ENCODE results near the gene IKZF3.
A peak's percentile ranks its signal among the peaks of the same experiment; 100 is the strongest.

The IKZF3 gene

GRCh38 chr17:39818358-39819000, 45.6 kb downstream of the IKZF3 start:
- H3K4me3 ChIP-seq (ENCODE audit: control insufficient read depth in 1 of 7, extremely low read depth in 1 of 7, insufficient read depth in 4 of 7, low read depth in 2 of 7, low read length in 6 of 7) = no peak overlapping the region
- H3K4me1 ChIP-seq (ENCODE audit: control extremely low read depth in 1 of 4, control insufficient read depth in 4 of 4, insufficient read depth in 4 of 4, low read length in 3 of 4) = peaks cover 0 to 5% (median 4%) of the 10 kb centered on the region in 4 experiments
- peaks cover 0 to 4% (median 2%) of the 10 kb centered on the region in 5 experiments for H3K9me3 ChIP-seq (ENCODE audit: control extremely low read depth in 1 of 5, control insufficient read depth in 4 of 5, insufficient read depth in 2 of 5, low read depth in 1 of 5, low read length in 4 of 5)
- H3K27me3 ChIP-seq (replicated peaks in 2 of 5; ENCODE audit: control insufficient read depth in 4 of 5, insufficient read depth in 5 of 5, low read length in 4 of 5) = peaks cover 0 to 3% (median 0%) of the 10 kb centered on the region in 5 experiments
- no peak overlapping the region for H3K27ac ChIP-seq (ENCODE audit: insufficient read depth in 1 of 2, low read depth in 1 of 2, low read length in 2 of 2, poor library complexity in 1 of 2, severe bottlenecking in 2 of 2)
- WGBS (ENCODE audit: insufficient coverage) = 99% methylated on average over 7 of the region's 9 CpGs
- CTCF ChIA-PET = interaction anchor here (1.8 kb wide), 1 partner anchor 64 kb away, joined by 4 read pairs; no protein-coding TSS in a partner anchor
- POLR2A ChIA-PET = no interaction called here
- DNase-seq = no peak
- H3K36me3 ChIP-seq (ENCODE audit: control insufficient read depth in 4 of 4, insufficient read depth in 4 of 4, low read length in 3 of 4) = no peaks in the 10 kb centered on the region

- ChIA-PET CTCF (no interaction called here), POLR2A (no interaction called here)
- peaks cover 0 to 5% (median 4%) of the 10 kb centered on the region in 4 experiments for H3K4me1 ChIP-seq (ENCODE audit: control extremely low read depth in 1 of 4, control insufficient read depth in 4 of 4, insufficient read depth in 4 of 4, low read length in 3 of 4)
- no peak overlapping the region for H3K4me3 ChIP-seq (ENCODE audit: control insufficient read depth in 1 of 7, extremely low read depth in 1 of 7, insufficient read depth in 4 of 7, low read depth in 2 of 7, low read length in 6 of 7)
- H3K36me3 ChIP-seq (ENCODE audit: control insufficient read depth in 4 of 4, insufficient read depth in 4 of 4, low read length in 3 of 4) = no peaks in the 10 kb centered on the region
- DNase-seq = no peak
- H3K27me3 ChIP-seq (replicated peaks in 2 of 5; ENCODE audit: control insufficient read depth in 4 of 5, insufficient read depth in 5 of 5, low read length in 4 of 5) = peaks cover 0 to 7% (median 3%) of the 10 kb centered on the region in 5 experiments
- no peaks in the 10 kb centered on the region for H3K9me3 ChIP-seq (ENCODE audit: control extremely low read depth in 1 of 5, control insufficient read depth in 4 of 5, insufficient read depth in 2 of 5, low read depth in 1 of 5, low read length in 4 of 5)
- no peak overlapping the region for H3K27ac ChIP-seq (ENCODE audit: insufficient read depth in 1 of 2, low read depth in 1 of 2, low read length in 2 of 2, poor library complexity in 1 of 2, severe bottlenecking in 2 of 2)
Observed at GRCh38 chr17:39816272-39816671, 47.8 kb downstream of the IKZF3 start.

DNA sequence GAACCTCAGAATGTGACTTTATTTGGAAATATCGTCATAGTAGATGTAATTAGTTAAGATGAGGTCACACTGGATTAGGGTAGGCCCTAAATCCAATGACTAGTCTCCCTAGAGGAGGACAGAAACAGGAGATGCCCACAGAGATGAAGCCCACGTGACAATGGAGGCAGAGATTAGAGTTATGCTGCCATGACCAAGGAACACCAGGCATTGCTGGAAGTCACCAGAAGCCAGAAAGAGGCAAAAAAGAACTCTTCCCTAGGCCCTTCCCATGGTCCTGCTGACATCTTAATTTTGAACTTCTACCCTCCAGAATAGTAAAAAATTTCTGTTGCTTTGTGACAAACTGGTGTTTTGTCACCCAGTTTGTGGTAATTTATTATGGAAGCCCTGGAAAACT, 49.6 kb downstream of the IKZF3 start:
- DNase-seq = no peak
- Histone ChIP-seq H3K27me3 (replicated peaks in 2 of 5; ENCODE audit: control insufficient read depth in 4 of 5, insufficient read depth in 5 of 5, low read length in 4 of 5) (peaks cover 0 to 7% (median 3%) of the 10 kb centered on the region in 5 experiments), H3K27ac (ENCODE audit: insufficient read depth in 1 of 2, low read depth in 1 of 2, low read length in 2 of 2, poor library complexity in 1 of 2, severe bottlenecking in 2 of 2) (no peak overlapping the region), H3K36me3 (ENCODE audit: control insufficient read depth in 4 of 4, insufficient read depth in 4 of 4, low read length in 3 of 4) (no peaks in the 10 kb centered on the region), H3K9me3 (ENCODE audit: control extremely low read depth in 1 of 5, control insufficient read depth in 4 of 5, insufficient read depth in 2 of 5, low read depth in 1 of 5, low read length in 4 of 5) (no peaks in the 10 kb centered on the region), H3K4me3 (ENCODE audit: control insufficient read depth in 1 of 7, extremely low read depth in 1 of 7, insufficient read depth in 4 of 7, low read depth in 2 of 7, low read length in 6 of 7) (no peak overlapping the region), H3K4me1 (ENCODE audit: control extremely low read depth in 1 of 4, control insufficient read depth in 4 of 4, insufficient read depth in 4 of 4, low read length in 3 of 4) (peaks cover 0 to 5% (median 4%) of the 10 kb centered on the region in 4 experiments)
- WGBS (ENCODE audit: insufficient coverage) = 100% methylated on average over 2 of the region's 2 CpGs
- CTCF ChIA-PET = no interaction called here
- POLR2A ChIA-PET = no interaction called here

DNA sequence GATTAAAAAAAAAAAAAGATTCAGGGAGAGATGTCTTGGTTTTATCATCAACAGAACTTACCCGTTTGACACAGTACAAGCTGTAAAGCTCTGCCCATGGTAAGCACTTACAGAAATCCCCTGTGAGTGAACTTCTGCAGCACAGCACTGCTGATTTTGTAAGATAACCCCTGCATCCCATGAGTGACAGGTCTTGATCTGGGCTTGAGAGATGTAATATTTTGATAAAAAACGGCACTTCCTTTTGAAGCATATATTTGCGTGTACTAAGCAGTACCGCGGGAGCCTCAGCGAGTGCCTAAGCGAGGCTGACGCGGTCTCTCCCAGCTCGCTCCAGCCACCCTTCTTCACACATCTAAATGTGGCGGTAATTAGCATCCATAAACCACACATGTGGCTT, 50.5 kb downstream of the IKZF3 start:
- H3K27ac ChIP-seq (ENCODE audit: insufficient read depth in 1 of 2, low read depth in 1 of 2, low read length in 2 of 2, poor library complexity in 1 of 2, severe bottlenecking in 2 of 2) = no peak overlapping the region
- no peaks in the 10 kb centered on the region for H3K36me3 ChIP-seq (ENCODE audit: control insufficient read depth in 4 of 4, insufficient read depth in 4 of 4, low read length in 3 of 4)
- peaks cover 0 to 12% (median 3%) of the 10 kb centered on the region in 5 experiments for H3K27me3 ChIP-seq (replicated peaks in 2 of 5; ENCODE audit: control insufficient read depth in 4 of 5, insufficient read depth in 5 of 5, low read length in 4 of 5)
- POLR2A ChIA-PET = no interaction called here
- DNase-seq = peak in 2 of 3 donors; percentile 34 to 35
- peaks cover 0 to 5% (median 2%) of the 10 kb centered on the region in 4 experiments for H3K4me1 ChIP-seq (ENCODE audit: control extremely low read depth in 1 of 4, control insufficient read depth in 4 of 4, insufficient read depth in 4 of 4, low read length in 3 of 4)
- no peaks in the 10 kb centered on the region for H3K9me3 ChIP-seq (ENCODE audit: control extremely low read depth in 1 of 5, control insufficient read depth in 4 of 5, insufficient read depth in 2 of 5, low read depth in 1 of 5, low read length in 4 of 5)
- CTCF ChIA-PET = interaction anchor here (0.7 kb wide), 1 partner anchor 38 kb away, joined by 5 read pairs; no protein-coding TSS in a partner anchor
- no peak overlapping the region for H3K4me3 ChIP-seq (ENCODE audit: control insufficient read depth in 1 of 7, extremely low read depth in 1 of 7, insufficient read depth in 4 of 7, low read depth in 2 of 7, low read length in 6 of 7)
- WGBS (ENCODE audit: insufficient coverage) = 74% methylated on average over 9 of the region's 11 CpGs

- WGBS (ENCODE audit: insufficient coverage) = 100% methylated on average over 5 of the region's 6 CpGs
- DNase-seq = no peak
- H3K27ac ChIP-seq (ENCODE audit: insufficient read depth in 1 of 2, low read depth in 1 of 2, low read length in 2 of 2, poor library complexity in 1 of 2, severe bottlenecking in 2 of 2) = no peak overlapping the region
- no peaks in the 10 kb centered on the region for H3K36me3 ChIP-seq (ENCODE audit: control insufficient read depth in 4 of 4, insufficient read depth in 4 of 4, low read length in 3 of 4)
- H3K4me3 ChIP-seq (ENCODE audit: control insufficient read depth in 1 of 7, extremely low read depth in 1 of 7, insufficient read depth in 4 of 7, low read depth in 2 of 7, low read length in 6 of 7) = no peak overlapping the region
- POLR2A ChIA-PET = no interaction called here
- CTCF ChIA-PET = interaction anchor here (1.4 to 1.5 kb wide), 2 partner anchors 9 to 10 kb away, joined by 3 to 6 read pairs; no protein-coding TSS in a partner anchor
- no peaks in the 10 kb centered on the region for H3K9me3 ChIP-seq (ENCODE audit: control extremely low read depth in 1 of 5, control insufficient read depth in 4 of 5, insufficient read depth in 2 of 5, low read depth in 1 of 5, low read length in 4 of 5)
- peaks cover 0 to 4% (median 0%) of the 10 kb centered on the region in 4 experiments for H3K4me1 ChIP-seq (ENCODE audit: control extremely low read depth in 1 of 4, control insufficient read depth in 4 of 4, insufficient read depth in 4 of 4, low read length in 3 of 4)
- H3K27me3 ChIP-seq (replicated peaks in 2 of 5; ENCODE audit: control insufficient read depth in 4 of 5, insufficient read depth in 5 of 5, low read length in 4 of 5) = peaks cover 0 to 12% (median 3%) of the 10 kb centered on the region in 5 experiments
Observed at GRCh38 chr17:39812466-39812865, 51.6 kb downstream of the IKZF3 start.

DNA sequence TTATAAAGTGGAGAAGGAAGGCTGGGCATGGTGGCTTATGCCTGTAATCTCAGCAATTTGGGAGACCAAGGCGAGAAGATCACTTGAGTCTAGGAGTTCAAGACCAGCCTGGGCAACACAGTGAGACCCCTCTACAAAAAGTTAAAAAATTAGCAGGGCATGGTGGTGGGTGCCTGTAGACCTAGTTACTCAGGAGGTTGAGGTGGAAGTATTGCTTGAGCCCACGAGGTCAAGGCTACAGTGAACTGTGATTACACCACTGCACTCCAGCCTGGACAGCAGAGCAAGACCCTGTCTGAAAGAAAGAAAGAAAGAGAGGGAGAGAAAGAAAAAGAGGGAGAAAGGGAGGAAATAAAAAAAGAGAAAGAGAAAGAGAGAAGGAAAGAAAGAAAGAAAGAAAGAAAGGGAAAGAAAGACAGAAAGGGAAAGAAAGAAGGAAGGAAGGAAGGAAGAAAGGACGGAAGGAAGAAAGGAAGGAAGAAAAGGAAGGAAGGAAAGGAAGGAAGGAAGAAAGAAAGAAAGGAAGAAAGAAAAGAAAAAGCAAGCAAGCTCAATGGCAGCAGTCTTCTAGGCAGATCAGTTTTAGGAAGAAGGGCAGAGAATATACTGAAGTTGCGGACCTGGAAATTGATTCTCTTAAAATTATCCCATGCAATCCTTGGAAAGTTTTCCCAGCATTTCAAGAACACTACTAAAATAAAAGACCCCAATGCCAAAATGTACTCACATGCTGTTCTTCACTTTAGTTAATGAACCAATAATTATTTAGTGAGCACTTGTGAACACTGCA, 53.0 kb downstream of the IKZF3 start:
- no peaks in the 10 kb centered on the region for H3K36me3 ChIP-seq (ENCODE audit: control insufficient read depth in 4 of 4, insufficient read depth in 4 of 4, low read length in 3 of 4)
- no peak overlapping the region for H3K27ac ChIP-seq (ENCODE audit: insufficient read depth in 1 of 2, low read depth in 1 of 2, low read length in 2 of 2, poor library complexity in 1 of 2, severe bottlenecking in 2 of 2)
- no peaks in the 10 kb centered on the region for H3K9me3 ChIP-seq (ENCODE audit: control extremely low read depth in 1 of 5, control insufficient read depth in 4 of 5, insufficient read depth in 2 of 5, low read depth in 1 of 5, low read length in 4 of 5)
- no peak overlapping the region for H3K4me3 ChIP-seq (ENCODE audit: control insufficient read depth in 1 of 7, extremely low read depth in 1 of 7, insufficient read depth in 4 of 7, low read depth in 2 of 7, low read length in 6 of 7)
- peaks cover 0 to 4% (median 0%) of the 10 kb centered on the region in 4 experiments for H3K4me1 ChIP-seq (ENCODE audit: control extremely low read depth in 1 of 4, control insufficient read depth in 4 of 4, insufficient read depth in 4 of 4, low read length in 3 of 4)
- POLR2A ChIA-PET = no interaction called here
- no peak for DNase-seq
- WGBS (ENCODE audit: insufficient coverage) = 87% methylated on average over 3 of the region's 4 CpGs
- peaks cover 0 to 16% (median 3%) of the 10 kb centered on the region in 5 experiments for H3K27me3 ChIP-seq (replicated peaks in 2 of 5; ENCODE audit: control insufficient read depth in 4 of 5, insufficient read depth in 5 of 5, low read length in 4 of 5)
- CTCF ChIA-PET = interaction anchor here (1.5 kb wide), 1 partner anchor 9 kb away, joined by 6 read pairs; no protein-coding TSS in a partner anchor

DNA sequence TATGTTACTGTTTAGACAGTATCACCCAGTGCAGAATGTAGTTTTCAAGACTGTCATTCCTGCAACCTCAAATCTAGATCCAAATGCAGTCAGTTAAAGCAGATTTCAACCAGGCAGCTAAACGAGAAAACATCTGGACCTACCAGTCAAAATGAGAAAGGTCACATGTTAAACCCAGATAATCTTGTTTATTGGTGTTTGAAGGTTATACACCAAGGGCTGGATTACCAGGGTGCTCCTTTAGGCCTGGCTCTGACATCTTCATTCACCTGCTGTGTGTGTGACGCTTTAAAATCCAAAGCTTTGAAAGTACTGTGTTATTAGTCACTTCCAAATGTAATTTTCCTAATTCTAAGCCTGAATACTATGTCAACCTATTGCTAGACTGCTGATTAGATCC, 54.9 kb downstream of the IKZF3 start:
- DNase-seq = no peak
- no CpG with 5 or more reads among the region's 2 CpGs for WGBS (ENCODE audit: insufficient coverage)
- H3K36me3 ChIP-seq (ENCODE audit: control insufficient read depth in 4 of 4, insufficient read depth in 4 of 4, low read length in 3 of 4) = no peaks in the 10 kb centered on the region
- H3K9me3 ChIP-seq (ENCODE audit: control extremely low read depth in 1 of 5, control insufficient read depth in 4 of 5, insufficient read depth in 2 of 5, low read depth in 1 of 5, low read length in 4 of 5) = no peaks in the 10 kb centered on the region
- no peak overlapping the region for H3K27ac ChIP-seq (ENCODE audit: insufficient read depth in 1 of 2, low read depth in 1 of 2, low read length in 2 of 2, poor library complexity in 1 of 2, severe bottlenecking in 2 of 2)
- peaks cover 0 to 16% (median 3%) of the 10 kb centered on the region in 5 experiments for H3K27me3 ChIP-seq (replicated peaks in 2 of 5; ENCODE audit: control insufficient read depth in 4 of 5, insufficient read depth in 5 of 5, low read length in 4 of 5)
- POLR2A ChIA-PET = no interaction called here
- CTCF ChIA-PET = no interaction called here
- no peak overlapping the region for H3K4me3 ChIP-seq (ENCODE audit: control insufficient read depth in 1 of 7, extremely low read depth in 1 of 7, insufficient read depth in 4 of 7, low read depth in 2 of 7, low read length in 6 of 7)
- H3K4me1 ChIP-seq (ENCODE audit: control extremely low read depth in 1 of 4, control insufficient read depth in 4 of 4, insufficient read depth in 4 of 4, low read length in 3 of 4) = peaks cover 0 to 4% (median 0%) of the 10 kb centered on the region in 4 experiments

All from common myeloid progenitor, CD34-positive (primary cell).